GM12801 (cell line): ENCODE results near the gene DMD.

Experiments
- TF ChIP-seq, protein P1 (sequence below): IDR thresholded peaks from one replicate; pipeline ENCODE4 v1.5.1; 2011; ENCODE audit warnings: control low read depth; ENCODE audit not compliant: insufficient read length; ENCODE audit errors: extremely low read depth

Gene DMD

DNA sequence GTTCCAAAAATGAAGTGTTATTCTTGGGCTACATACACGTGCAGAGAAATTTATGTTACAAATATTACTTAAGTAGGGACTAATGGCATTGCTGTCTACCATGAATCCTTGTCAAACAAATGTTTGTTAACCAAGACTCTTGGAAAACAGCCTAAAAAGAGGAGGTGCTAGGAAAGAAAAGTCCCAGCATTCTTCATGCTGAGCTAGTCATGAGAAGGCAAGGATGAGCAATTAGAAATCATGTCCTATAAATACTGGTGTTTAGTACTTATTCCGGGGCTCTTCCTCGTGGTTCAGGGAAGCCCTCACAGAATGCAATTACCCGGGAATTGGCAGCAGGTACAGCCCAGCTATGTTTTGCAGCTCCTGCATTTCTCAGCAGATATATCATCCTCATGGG is 1761.4 kb downstream of the DMD start:
- TF ChIP-seq, protein P1, sequence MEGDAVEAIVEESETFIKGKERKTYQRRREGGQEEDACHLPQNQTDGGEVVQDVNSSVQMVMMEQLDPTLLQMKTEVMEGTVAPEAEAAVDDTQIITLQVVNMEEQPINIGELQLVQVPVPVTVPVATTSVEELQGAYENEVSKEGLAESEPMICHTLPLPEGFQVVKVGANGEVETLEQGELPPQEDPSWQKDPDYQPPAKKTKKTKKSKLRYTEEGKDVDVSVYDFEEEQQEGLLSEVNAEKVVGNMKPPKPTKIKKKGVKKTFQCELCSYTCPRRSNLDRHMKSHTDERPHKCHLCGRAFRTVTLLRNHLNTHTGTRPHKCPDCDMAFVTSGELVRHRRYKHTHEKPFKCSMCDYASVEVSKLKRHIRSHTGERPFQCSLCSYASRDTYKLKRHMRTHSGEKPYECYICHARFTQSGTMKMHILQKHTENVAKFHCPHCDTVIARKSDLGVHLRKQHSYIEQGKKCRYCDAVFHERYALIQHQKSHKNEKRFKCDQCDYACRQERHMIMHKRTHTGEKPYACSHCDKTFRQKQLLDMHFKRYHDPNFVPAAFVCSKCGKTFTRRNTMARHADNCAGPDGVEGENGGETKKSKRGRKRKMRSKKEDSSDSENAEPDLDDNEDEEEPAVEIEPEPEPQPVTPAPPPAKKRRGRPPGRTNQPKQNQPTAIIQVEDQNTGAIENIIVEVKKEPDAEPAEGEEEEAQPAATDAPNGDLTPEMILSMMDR = no peak

DNA sequence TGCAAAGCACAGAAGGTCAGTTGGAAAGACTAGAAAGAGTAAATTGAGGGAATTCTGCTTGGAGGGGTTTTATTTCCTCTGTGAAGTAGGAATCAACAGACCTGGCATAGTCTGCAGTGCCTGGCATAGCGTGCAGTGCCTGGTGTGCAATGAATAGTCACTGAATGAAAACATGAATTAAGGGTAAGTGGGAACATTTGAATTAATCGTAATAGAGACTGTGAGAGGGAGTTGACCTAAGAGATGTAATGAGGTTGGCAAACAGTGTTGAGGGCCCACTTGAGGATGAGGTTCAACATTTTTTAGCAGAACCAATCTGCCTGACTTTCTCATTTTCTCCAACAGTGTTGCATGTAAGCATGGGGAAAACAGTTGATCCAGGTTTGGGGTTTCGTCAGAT is 1762.3 kb downstream of the DMD start:
- TF ChIP-seq, protein P1 = no peak

DNA sequence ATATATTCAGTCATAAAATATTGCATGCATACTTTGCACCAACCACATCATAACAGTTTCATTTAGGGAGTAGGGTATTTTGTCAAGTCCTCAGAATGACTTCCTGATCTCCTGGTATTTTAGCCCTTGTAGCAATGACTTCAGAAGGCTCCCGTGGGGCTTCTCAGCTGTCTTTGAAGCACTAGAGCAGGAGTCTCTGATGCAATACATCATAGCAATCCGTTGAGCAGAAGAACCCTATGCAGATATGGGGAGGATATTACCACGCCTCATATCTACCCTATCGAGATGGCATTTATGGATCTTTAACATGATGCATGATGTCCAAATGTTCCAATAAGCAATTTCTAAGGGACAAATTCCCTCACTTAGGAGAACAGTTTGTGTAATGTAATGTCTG is 1765.8 kb downstream of the DMD start:
- TF ChIP-seq, protein P1 = no peak

DNA sequence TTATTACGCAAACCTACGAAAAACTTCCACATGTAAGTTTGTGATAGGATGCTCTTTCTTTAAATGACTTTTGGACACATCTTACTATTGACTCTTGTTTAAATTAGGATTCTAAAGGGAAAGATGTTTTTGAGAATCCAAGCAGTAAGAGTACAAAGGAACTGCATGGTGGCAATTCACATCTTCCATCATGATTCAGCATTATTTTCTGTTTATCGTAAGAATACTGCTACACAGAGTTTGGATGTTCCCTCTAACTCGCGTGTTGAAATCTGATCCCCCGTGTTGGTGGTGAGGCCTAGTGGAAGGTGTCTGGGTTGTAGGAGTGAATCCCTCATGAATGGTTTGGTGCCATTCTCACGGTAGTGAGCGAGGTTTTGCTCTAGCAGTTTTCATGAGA is 1767.7 kb downstream of the DMD start:
- TF ChIP-seq, protein P1 = no peak

DNA sequence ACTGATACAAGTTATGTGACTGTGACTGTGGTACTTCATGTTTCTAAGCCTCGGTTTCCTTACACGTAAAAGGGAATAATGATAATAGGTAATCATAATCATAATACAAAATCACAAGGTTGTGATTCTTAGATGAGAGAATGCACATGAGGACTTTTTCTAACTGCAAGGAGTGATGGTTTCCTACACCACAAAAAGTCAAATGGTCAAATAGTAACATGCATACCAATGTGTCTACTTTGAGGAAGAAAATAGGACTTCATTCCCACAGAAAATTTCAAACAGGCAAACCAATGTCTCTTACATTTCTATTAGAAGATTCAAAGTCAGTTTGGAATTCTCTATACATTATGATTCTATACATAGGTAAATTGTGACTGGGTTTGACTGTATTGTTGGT is 1770.8 kb downstream of the DMD start:
- TF ChIP-seq, protein P1 = no peak

DNA sequence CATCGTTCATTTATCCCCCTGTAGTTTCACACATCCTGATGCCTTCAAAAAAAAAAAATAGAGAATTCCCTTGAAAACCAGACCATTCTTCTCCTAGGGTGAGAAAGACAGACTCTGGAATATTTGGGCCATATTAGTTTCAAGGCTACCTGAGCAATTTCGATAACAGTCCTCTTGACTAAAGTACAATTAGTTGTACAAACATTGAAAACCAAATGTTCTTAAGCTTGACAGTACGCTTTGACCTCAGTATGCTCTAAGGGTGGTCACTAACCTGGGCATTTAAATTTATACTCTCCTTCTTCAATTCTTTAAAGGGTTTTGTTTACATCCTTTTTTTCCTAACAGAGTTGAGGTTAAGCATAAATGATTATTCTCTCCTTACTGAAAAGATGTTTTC is 1774.9 kb downstream of the DMD start:
- TF ChIP-seq, protein P1 = no peak

DNA sequence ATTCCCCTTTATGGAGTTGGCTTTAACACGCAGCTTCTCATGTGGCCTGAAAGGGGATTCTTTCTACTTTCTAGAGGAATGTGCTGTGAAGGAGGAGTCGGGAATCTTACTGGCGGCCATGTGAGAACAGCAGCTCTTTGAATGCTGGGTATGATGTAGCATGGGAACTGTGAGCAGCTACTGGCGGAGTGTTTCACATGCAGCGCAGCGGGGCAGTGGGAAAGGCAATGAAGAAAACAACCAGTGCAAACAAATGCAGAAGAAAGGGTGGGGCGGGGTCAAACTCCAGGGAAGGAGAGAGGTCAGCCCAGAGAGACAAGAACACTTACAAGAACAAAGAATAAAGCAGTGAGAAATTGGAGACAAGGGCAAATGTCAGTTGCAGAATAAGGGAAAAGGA is 1775.8 kb downstream of the DMD start:
- TF ChIP-seq, protein P1 = no peak

DNA sequence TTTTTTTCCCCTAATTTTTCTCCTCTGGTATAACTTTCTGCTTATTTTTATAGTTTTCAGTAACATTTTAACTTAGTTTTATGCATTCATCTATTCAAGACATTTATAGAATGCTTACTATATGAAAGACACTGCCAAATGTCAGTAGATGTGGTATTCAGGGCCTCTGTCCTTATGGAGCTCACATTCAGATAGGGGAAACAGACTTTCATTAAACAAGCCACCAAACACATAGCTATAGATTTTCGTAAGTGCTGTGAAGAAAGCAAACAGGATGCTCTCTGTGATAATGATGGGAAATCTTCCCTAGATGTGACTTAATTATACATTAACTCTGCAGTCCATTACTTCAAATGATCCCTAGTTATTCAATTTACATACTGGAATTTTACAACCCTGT is 1777.5 kb downstream of the DMD start:
- TF ChIP-seq, protein P1 = no peak
